GM23338 (cell line): Measurements from ENCODE around the gene PLXNA2. TPM values are rescaled to one million over a fixed set of nuclear protein-coding genes. Genes with fewer than 3 reads are reported as not detected.
A peak's percentile ranks its signal among the peaks of the same experiment; 100 is the strongest.

Source experiments
- ATAC-seq: fragments of 200-7000 bp; cut with Tn5 transposase; 3 replicates; pipeline ENCODE4 v1.9.1; 2020
- DNase-seq: peaks from one replicate; pipeline ENCODE4 v3.0.0-alpha.2; 2015; ENCODE audit warnings: low spot score
- H2AFZ ChIP-seq: fragments of 200-600 bp; sonication (generic); 2 replicates; pipeline ENCODE4 v1.8.0; 2016; ENCODE audit warnings: antibody characterized with exemption, mild to moderate bottlenecking, moderate library complexity
- H3F3A ChIP-seq: fragments of 200-600 bp; sonication (generic); replicated peaks from 2 replicates; pipeline ENCODE4 v1.8.0; 2017; ENCODE audit warnings: antibody characterized with exemption, mixed run types, low read depth
- H3K27ac ChIP-seq: fragments of 200-600 bp; sonication (generic); 2 replicates; pipeline ENCODE4 v1.6.1; 2016; ENCODE audit warnings: low read depth
- H3K27me3 ChIP-seq: fragments of 200-600 bp; sonication (generic); 2 replicates; pipeline ENCODE4 v1.8.0; 2016; ENCODE audit warnings: mild to moderate bottlenecking, mixed run types, moderate library complexity; ENCODE audit not compliant: insufficient read depth
- H3K36me3 ChIP-seq: fragments of 200-600 bp; sonication (generic); 2 replicates; pipeline ENCODE4 v1.8.0; 2016; ENCODE audit warnings: mild to moderate bottlenecking; ENCODE audit not compliant: insufficient read depth
- H3K4me1 ChIP-seq: fragments of 200-600 bp; sonication (generic); 2 replicates; pipeline ENCODE4 v1.8.0; 2016; ENCODE audit warnings: mild to moderate bottlenecking, moderate library complexity; ENCODE audit not compliant: insufficient read depth
- H3K4me2 ChIP-seq: fragments of 200-600 bp; sonication (generic); 2 replicates; pipeline ENCODE4 v1.7.1; 2017; ENCODE audit warnings: mixed run types
- H3K4me3 ChIP-seq: fragments of 200-600 bp; sonication (generic); 2 replicates; pipeline ENCODE4 v1.6.1; 2016; ENCODE audit warnings: mixed run types
- H3K79me2 ChIP-seq: fragments of 200-600 bp; sonication (generic); replicated peaks from 2 replicates; pipeline ENCODE4 v1.8.0; 2017; ENCODE audit warnings: mild to moderate bottlenecking; ENCODE audit not compliant: insufficient read depth
- H3K9me2 ChIP-seq: fragments of 200-600 bp; sonication (generic); 2 replicates; pipeline ENCODE4 v1.8.0; 2017; ENCODE audit not compliant: insufficient read depth
- H4K20me1 ChIP-seq: fragments of 200-600 bp; sonication (generic); replicated peaks from 2 replicates; pipeline ENCODE4 v1.8.0; 2017; ENCODE audit warnings: mild to moderate bottlenecking; ENCODE audit not compliant: insufficient read depth
- H3K27ac Mint-ChIP-seq: 2 replicates; pipeline ENCODE4 v1.8.0; 2020; ENCODE audit warnings: inconsistent platforms, mild to moderate bottlenecking, moderate library complexity, mixed read lengths
- H3K27me3 Mint-ChIP-seq: 3 replicates; pipeline ENCODE4 v1.8.0; 2022; ENCODE audit warnings: low read depth, mild to moderate bottlenecking, moderate library complexity, mixed read lengths, inconsistent platforms; ENCODE audit not compliant: insufficient read depth, poor library complexity
- H3K36me3 Mint-ChIP-seq: 3 replicates; pipeline ENCODE4 v1.8.0; 2021; ENCODE audit warnings: low read depth, mild to moderate bottlenecking, inconsistent platforms, moderate library complexity, mixed read lengths
- H3K4me1 Mint-ChIP-seq: 3 replicates; pipeline ENCODE4 v1.8.0; 2020; ENCODE audit warnings: mild to moderate bottlenecking, inconsistent platforms, mixed read lengths
- H3K4me3 Mint-ChIP-seq: 3 replicates; pipeline ENCODE4 v1.8.0; 2021; ENCODE audit warnings: moderate library complexity, mild to moderate bottlenecking, inconsistent platforms, mixed read lengths
- H3K9me3 Mint-ChIP-seq: 3 replicates; pipeline ENCODE4 v1.8.0; 2020; ENCODE audit warnings: moderate library complexity, mild to moderate bottlenecking, inconsistent platforms, mixed read lengths
- CREB1 ChIP-seq: fragments of 250-450 bp; sonication (Bioruptor Pico); IDR thresholded peaks from 2 replicates; pipeline ENCODE4 v1.5.0; 2020; ENCODE audit warnings: low read depth, mild to moderate bottlenecking, moderate library complexity
- EZH2 ChIP-seq: fragments of 200-600 bp; sonication (generic); IDR thresholded peaks from one replicate; pipeline ENCODE4 v1.8.0; 2017; ENCODE audit warnings: antibody characterized with exemption, mild to moderate bottlenecking, low read depth; ENCODE audit not compliant: unreplicated experiment
- EZH2phosphoT487 ChIP-seq: fragments of 200-600 bp; sonication (generic); IDR thresholded peaks from one replicate; pipeline ENCODE4 v1.8.1; 2018; ENCODE audit warnings: antibody characterized with exemption; ENCODE audit not compliant: unreplicated experiment
- JUNB ChIP-seq: IDR thresholded peaks from one replicate; pipeline ENCODE4 v1.6.1; 2016; ENCODE audit warnings: antibody characterized with exemption; ENCODE audit not compliant: unreplicated experiment
- NANOG ChIP-seq: IDR thresholded peaks from 2 replicates; pipeline ENCODE4 v1.6.1; 2016; ENCODE audit warnings: antibody characterized with exemption, borderline replicate concordance
- POLR2AphosphoS5 ChIP-seq: IDR thresholded peaks from 2 replicates; pipeline ENCODE4 v1.6.1; 2016; ENCODE audit warnings: antibody characterized with exemption, low read depth
- STAT1 ChIP-seq: IDR thresholded peaks from one replicate; pipeline ENCODE4 v1.6.1; 2016; ENCODE audit warnings: antibody characterized with exemption; ENCODE audit not compliant: unreplicated experiment
- ZNF331 ChIP-seq: fragments of 250-450 bp; sonication (Bioruptor Pico); IDR thresholded peaks from 2 replicates; pipeline ENCODE4 v1.5.0; 2020; ENCODE audit warnings: low read depth, mild to moderate bottlenecking, moderate library complexity
- polyA plus RNA-seq: library from polyadenylated mRNA; unstranded; fragments of >200 nt; fragmentation: Nextera tagmentation; extraction: Ambion mirVana; gene quantifications from 2 replicates; pipeline ENCODE4 v1.2.1, GENCODE V29; 2016
- total RNA-seq: library from RNA; depleted of rRNA; stranded (reverse); fragments of >200 nt; shearing (Covaris generic); gene quantifications from 2 replicates; pipeline ENCODE4 v1.2.3, GENCODE V29; 2014
- TF ChIP-seq, protein P1 (sequence below): fragments of 250-450 bp; sonication (Bioruptor Pico); IDR thresholded peaks from 2 replicates; pipeline ENCODE4 v1.5.0; 2020; ENCODE audit warnings: mild to moderate bottlenecking, moderate library complexity
- TF ChIP-seq, protein P2 (sequence below): IDR thresholded peaks from one replicate; pipeline ENCODE4 v1.6.1; 2018; ENCODE audit warnings: antibody characterized with exemption; ENCODE audit not compliant: unreplicated experiment
- TF ChIP-seq, protein P3 (sequence below), 2 experiments: fragments of 200-600 bp in 1 of 2; sonication (generic) in 1 of 2; conservative IDR thresholded peaks; 2 replicates each; pipeline versions ENCODE4 v1.5.1 to v1.6.1; 2016 to 2017; ENCODE audit warnings: antibody characterized with exemption in 2 of 2, low read depth in 2 of 2, mild to moderate bottlenecking in 2 of 2, moderate library complexity in 1 of 2

The PLXNA2 gene
- total and polyA plus RNA-seq, 2 experiments from 2014 or later: 0.40 to 1.8 TPM

DNA sequence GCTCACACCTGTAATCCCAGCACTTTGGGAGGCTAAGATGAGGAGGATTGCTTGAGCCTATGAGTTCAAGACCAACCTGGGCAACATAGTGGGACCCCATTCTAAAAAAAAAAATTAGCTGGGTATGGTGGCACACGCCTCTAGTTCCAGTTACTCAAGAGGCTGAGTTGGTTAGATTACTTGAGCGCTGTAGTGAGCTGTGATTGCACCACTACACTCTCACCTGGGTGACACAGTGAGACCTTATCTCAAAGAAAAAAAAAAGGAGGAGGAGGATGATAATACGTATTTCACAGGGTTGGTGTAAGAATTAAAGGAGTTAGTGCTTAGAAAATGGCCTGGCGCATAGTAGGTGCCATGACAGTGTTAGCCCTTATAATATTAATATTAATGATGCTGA is 144.1 kb downstream of the PLXNA2 start:
- H3K36me3 ChIP-seq: no peaks in the 10 kb centered on the region
- H3K27ac Mint-ChIP-seq: no peak overlapping the region
- H3K4me3 ChIP-seq: no peak overlapping the region
- DNase-seq (no peak), ATAC-seq (no peak)
- no peak overlapping the region for H3K4me2 ChIP-seq
- peaks cover 32% of the 10 kb centered on the region for H3K4me1 Mint-ChIP-seq
- H3K9me3 Mint-ChIP-seq: no peaks in the 10 kb centered on the region
- H3K4me1 ChIP-seq: peaks cover 30% of the 10 kb centered on the region
- no peak for TF ChIP-seq EZH2
- no peak for TF ChIP-seq CREB1
- no peak for TF ChIP-seq STAT1
- TF ChIP-seq, protein P1, sequence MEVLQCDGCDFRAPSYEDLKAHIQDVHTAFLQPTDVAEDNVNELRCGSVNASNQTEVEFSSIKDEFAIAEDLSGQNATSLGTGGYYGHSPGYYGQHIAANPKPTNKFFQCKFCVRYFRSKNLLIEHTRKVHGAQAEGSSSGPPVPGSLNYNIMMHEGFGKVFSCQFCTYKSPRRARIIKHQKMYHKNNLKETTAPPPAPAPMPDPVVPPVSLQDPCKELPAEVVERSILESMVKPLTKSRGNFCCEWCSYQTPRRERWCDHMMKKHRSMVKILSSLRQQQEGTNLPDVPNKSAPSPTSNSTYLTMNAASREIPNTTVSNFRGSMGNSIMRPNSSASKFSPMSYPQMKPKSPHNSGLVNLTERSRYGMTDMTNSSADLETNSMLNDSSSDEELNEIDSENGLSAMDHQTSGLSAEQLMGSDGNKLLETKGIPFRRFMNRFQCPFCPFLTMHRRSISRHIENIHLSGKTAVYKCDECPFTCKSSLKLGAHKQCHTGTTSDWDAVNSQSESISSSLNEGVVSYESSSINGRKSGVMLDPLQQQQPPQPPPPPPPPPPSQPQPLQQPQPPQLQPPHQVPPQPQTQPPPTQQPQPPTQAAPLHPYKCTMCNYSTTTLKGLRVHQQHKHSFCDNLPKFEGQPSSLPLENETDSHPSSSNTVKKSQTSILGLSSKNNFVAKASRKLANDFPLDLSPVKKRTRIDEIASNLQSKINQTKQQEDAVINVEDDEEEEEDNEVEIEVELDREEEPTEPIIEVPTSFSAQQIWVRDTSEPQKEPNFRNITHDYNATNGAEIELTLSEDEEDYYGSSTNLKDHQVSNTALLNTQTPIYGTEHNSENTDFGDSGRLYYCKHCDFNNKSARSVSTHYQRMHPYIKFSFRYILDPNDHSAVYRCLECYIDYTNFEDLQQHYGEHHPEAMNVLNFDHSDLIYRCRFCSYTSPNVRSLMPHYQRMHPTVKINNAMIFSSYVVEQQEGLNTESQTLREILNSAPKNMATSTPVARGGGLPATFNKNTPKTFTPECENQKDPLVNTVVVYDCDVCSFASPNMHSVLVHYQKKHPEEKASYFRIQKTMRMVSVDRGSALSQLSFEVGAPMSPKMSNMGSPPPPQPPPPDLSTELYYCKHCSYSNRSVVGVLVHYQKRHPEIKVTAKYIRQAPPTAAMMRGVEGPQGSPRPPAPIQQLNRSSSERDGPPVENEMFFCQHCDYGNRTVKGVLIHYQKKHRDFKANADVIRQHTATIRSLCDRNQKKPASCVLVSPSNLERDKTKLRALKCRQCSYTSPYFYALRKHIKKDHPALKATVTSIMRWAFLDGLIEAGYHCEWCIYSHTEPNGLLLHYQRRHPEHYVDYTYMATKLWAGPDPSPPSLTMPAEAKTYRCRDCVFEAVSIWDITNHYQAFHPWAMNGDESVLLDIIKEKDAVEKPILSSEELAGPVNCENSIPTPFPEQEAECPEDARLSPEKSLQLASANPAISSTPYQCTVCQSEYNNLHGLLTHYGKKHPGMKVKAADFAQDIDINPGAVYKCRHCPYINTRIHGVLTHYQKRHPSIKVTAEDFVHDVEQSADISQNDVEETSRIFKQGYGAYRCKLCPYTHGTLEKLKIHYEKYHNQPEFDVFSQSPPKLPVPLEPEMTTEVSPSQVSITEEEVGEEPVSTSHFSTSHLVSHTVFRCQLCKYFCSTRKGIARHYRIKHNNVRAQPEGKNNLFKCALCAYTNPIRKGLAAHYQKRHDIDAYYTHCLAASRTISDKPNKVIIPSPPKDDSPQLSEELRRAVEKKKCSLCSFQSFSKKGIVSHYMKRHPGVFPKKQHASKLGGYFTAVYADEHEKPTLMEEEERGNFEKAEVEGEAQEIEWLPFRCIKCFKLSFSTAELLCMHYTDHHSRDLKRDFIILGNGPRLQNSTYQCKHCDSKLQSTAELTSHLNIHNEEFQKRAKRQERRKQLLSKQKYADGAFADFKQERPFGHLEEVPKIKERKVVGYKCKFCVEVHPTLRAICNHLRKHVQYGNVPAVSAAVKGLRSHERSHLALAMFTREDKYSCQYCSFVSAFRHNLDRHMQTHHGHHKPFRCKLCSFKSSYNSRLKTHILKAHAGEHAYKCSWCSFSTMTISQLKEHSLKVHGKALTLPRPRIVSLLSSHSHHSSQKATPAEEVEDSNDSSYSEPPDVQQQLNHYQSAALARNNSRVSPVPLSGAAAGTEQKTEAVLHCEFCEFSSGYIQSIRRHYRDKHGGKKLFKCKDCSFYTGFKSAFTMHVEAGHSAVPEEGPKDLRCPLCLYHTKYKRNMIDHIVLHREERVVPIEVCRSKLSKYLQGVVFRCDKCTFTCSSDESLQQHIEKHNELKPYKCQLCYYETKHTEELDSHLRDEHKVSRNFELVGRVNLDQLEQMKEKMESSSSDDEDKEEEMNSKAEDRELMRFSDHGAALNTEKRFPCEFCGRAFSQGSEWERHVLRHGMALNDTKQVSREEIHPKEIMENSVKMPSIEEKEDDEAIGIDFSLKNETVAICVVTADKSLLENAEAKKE: no peak
- TF ChIP-seq EZH2phosphoT487: no peak
- no peak for TF ChIP-seq ZNF331
- TF ChIP-seq NANOG: no peak
- TF ChIP-seq POLR2AphosphoS5: no peak
- no peak overlapping the region for H3K27ac ChIP-seq
- H3F3A ChIP-seq: no peaks in the 10 kb centered on the region
- no peaks in the 10 kb centered on the region for H3K9me2 ChIP-seq
- peaks cover 4% of the 10 kb centered on the region for H3K27me3 Mint-ChIP-seq
- H3K36me3 Mint-ChIP-seq: no peaks in the 10 kb centered on the region
- H3K27me3 ChIP-seq: no peaks in the 10 kb centered on the region
- no peak overlapping the region for H3K4me3 Mint-ChIP-seq
- H4K20me1 ChIP-seq: no peaks in the 10 kb centered on the region
- H2AFZ ChIP-seq: no peak overlapping the region
- H3K79me2 ChIP-seq: no peaks in the 10 kb centered on the region

DNA sequence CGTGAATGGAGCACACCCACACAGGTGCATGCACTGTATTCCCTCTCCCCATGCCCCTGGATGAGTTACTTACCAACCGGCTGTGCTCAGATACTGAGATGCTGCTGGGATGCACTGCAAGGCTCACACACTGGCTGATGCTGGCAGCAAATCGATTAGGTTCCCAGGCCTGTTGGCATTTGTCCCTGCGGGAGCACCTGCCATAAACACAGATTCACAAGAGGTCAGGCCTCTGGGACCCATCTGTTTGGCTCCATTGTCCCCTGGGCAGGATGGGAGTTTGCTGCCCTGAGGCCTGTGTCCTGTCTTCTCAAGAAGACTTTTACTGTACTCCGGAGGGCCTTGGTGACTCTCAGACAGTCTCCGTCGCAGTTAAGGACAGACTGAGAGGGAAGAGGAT is 145.4 kb downstream of the PLXNA2 start:
- Histone ChIP-seq H3K27ac (no peak overlapping the region), H3K4me2 (no peak overlapping the region), H2AFZ (peak overlapping the region; percentile 78; the same call in 1 of the 2 replicates), H3K36me3 (no peaks in the 10 kb centered on the region), H3K9me2 (no peaks in the 10 kb centered on the region), H4K20me1 (no peaks in the 10 kb centered on the region), H3K4me3 (no peak overlapping the region), H3K4me1 (peaks cover 30% of the 10 kb centered on the region), H3K79me2 (no peaks in the 10 kb centered on the region), H3F3A (no peaks in the 10 kb centered on the region), H3K27me3 (no peaks in the 10 kb centered on the region)
- H3K27ac Mint-ChIP-seq: peak overlapping the region; percentile 85; the same call in 1 of the 2 replicates
- H3K9me3 Mint-ChIP-seq: no peaks in the 10 kb centered on the region
- peaks cover 34% of the 10 kb centered on the region for H3K4me1 Mint-ChIP-seq
- DNase-seq (no peak), ATAC-seq (peak; percentile 15; the same call in 1 of the 3 replicates)
- H3K4me3 Mint-ChIP-seq: no peak overlapping the region
- no peaks in the 10 kb centered on the region for H3K36me3 Mint-ChIP-seq
- peaks cover 2% of the 10 kb centered on the region for H3K27me3 Mint-ChIP-seq
- TF ChIP-seq EZH2phosphoT487 (no peak), ZNF331 (no peak), POLR2AphosphoS5 (no peak), JUNB (no peak), STAT1 (no peak)
- TF ChIP-seq, protein P2, sequence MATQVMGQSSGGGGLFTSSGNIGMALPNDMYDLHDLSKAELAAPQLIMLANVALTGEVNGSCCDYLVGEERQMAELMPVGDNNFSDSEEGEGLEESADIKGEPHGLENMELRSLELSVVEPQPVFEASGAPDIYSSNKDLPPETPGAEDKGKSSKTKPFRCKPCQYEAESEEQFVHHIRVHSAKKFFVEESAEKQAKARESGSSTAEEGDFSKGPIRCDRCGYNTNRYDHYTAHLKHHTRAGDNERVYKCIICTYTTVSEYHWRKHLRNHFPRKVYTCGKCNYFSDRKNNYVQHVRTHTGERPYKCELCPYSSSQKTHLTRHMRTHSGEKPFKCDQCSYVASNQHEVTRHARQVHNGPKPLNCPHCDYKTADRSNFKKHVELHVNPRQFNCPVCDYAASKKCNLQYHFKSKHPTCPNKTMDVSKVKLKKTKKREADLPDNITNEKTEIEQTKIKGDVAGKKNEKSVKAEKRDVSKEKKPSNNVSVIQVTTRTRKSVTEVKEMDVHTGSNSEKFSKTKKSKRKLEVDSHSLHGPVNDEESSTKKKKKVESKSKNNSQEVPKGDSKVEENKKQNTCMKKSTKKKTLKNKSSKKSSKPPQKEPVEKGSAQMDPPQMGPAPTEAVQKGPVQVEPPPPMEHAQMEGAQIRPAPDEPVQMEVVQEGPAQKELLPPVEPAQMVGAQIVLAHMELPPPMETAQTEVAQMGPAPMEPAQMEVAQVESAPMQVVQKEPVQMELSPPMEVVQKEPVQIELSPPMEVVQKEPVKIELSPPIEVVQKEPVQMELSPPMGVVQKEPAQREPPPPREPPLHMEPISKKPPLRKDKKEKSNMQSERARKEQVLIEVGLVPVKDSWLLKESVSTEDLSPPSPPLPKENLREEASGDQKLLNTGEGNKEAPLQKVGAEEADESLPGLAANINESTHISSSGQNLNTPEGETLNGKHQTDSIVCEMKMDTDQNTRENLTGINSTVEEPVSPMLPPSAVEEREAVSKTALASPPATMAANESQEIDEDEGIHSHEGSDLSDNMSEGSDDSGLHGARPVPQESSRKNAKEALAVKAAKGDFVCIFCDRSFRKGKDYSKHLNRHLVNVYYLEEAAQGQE: no peak
- TF ChIP-seq, protein P3, sequence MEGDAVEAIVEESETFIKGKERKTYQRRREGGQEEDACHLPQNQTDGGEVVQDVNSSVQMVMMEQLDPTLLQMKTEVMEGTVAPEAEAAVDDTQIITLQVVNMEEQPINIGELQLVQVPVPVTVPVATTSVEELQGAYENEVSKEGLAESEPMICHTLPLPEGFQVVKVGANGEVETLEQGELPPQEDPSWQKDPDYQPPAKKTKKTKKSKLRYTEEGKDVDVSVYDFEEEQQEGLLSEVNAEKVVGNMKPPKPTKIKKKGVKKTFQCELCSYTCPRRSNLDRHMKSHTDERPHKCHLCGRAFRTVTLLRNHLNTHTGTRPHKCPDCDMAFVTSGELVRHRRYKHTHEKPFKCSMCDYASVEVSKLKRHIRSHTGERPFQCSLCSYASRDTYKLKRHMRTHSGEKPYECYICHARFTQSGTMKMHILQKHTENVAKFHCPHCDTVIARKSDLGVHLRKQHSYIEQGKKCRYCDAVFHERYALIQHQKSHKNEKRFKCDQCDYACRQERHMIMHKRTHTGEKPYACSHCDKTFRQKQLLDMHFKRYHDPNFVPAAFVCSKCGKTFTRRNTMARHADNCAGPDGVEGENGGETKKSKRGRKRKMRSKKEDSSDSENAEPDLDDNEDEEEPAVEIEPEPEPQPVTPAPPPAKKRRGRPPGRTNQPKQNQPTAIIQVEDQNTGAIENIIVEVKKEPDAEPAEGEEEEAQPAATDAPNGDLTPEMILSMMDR (conservative IDR thresholded peaks at IDR 0.05; ENCODE audit: low read depth in 2 of 2): no peak
